ENCODE results near the gene UGP2.
"Not testable (repeated sequence)": the region's sequence is repeated elsewhere in the genome, so short reads cannot be mapped to it uniquely, and the experiment has no call there.

UGP2 gene

GRCh38 chr2:63845866-63846265 lies 4.2 kb downstream of the UGP2 start:
- ChIA-PET POLR2A (no interaction called here), CTCF (no interaction called here)
- TF ChIP-seq FOXA1 (IDR thresholded peaks at IDR 0.05) (no peak), PKNOX1 (IDR thresholded peaks at IDR 0.05) (no peak), SP1 (IDR thresholded peaks at IDR 0.05) (no peak), TARDBP (IDR thresholded peaks at IDR 0.05) (no peak)
- DNase-seq (ENCODE audit: extremely low spot score), result no peak

- no peak for TF ChIP-seq CTBP1 (IDR thresholded peaks at IDR 0.05; ENCODE audit: borderline replicate concordance)
- TF ChIP-seq ELF4 (IDR thresholded peaks at IDR 0.05), result no peak
- TF ChIP-seq ZNF384 (IDR thresholded peaks at IDR 0.05), result no peak
- no peak for TF ChIP-seq BHLHE40 (IDR thresholded peaks at IDR 0.05; ENCODE audit: borderline replicate concordance)
- no peak for TF ChIP-seq NFRKB (IDR thresholded peaks at IDR 0.05)
- no peak for TF ChIP-seq FOXK2 (IDR thresholded peaks at IDR 0.05)
- TF ChIP-seq PKNOX1 (IDR thresholded peaks at IDR 0.05), result no peak
- no peak for TF ChIP-seq FOXA1 (IDR thresholded peaks at IDR 0.05)
- no peak for TF ChIP-seq TARDBP (IDR thresholded peaks at IDR 0.05)
- no peak for TF ChIP-seq SP1 (IDR thresholded peaks at IDR 0.05)
- no peak for TF ChIP-seq SUZ12 (IDR thresholded peaks at IDR 0.05)
- no peak for TF ChIP-seq ARNT (IDR thresholded peaks at IDR 0.05)
- TF ChIP-seq LEF1 (IDR thresholded peaks at IDR 0.05; ENCODE audit: borderline replicate concordance), result no peak
- TF ChIP-seq HDGF (IDR thresholded peaks at IDR 0.05; ENCODE audit: borderline replicate concordance), result no peak
- no peak for TF ChIP-seq L3MBTL2 (conservative IDR thresholded peaks at IDR 0.05)
- TF ChIP-seq FOXM1 (IDR thresholded peaks at IDR 0.05; ENCODE audit: borderline replicate concordance), result no peak
- DNase-seq (ENCODE audit: extremely low spot score), result no peak
- CTCF ChIA-PET, result no interaction called here
- POLR2A ChIA-PET, result no interaction called here
These were observed 4.8 kb downstream of the UGP2 start for GRCh38 chr2:63846487-63846886.

- DNase-seq (ENCODE audit: extremely low spot score); POLR2A ChIA-PET; CTCF ChIA-PET: not testable (repeated sequence)
These were observed 5.9 kb downstream of the UGP2 start for GRCh38 chr2:63847571-63847970.

- TF ChIP-seq FOXK2 (IDR thresholded peaks at IDR 0.05) (no peak), TARDBP (IDR thresholded peaks at IDR 0.05) (no peak), LEF1 (IDR thresholded peaks at IDR 0.05; ENCODE audit: borderline replicate concordance) (no peak), FOXM1 (IDR thresholded peaks at IDR 0.05; ENCODE audit: borderline replicate concordance) (no peak), NFRKB (IDR thresholded peaks at IDR 0.05) (no peak), L3MBTL2 (conservative IDR thresholded peaks at IDR 0.05) (no peak), SUZ12 (IDR thresholded peaks at IDR 0.05) (no peak), FOXA1 (IDR thresholded peaks at IDR 0.05) (no peak), ARNT (IDR thresholded peaks at IDR 0.05) (no peak), PKNOX1 (IDR thresholded peaks at IDR 0.05) (no peak), BHLHE40 (IDR thresholded peaks at IDR 0.05; ENCODE audit: borderline replicate concordance) (no peak), CTBP1 (IDR thresholded peaks at IDR 0.05; ENCODE audit: borderline replicate concordance) (no peak), ZNF384 (IDR thresholded peaks at IDR 0.05) (no peak), ELF4 (IDR thresholded peaks at IDR 0.05) (no peak), HDGF (IDR thresholded peaks at IDR 0.05; ENCODE audit: borderline replicate concordance) (no peak), SP1 (IDR thresholded peaks at IDR 0.05) (no peak)
- ChIA-PET POLR2A (interaction anchor here (0.8 kb wide), 1 partner anchor 8 kb away, joined by 5 read pairs; the partner anchor contains the start of gene UGP2), CTCF (interaction anchor here (0.9 kb wide), 1 partner anchor 12 kb away, joined by 3 read pairs; no protein-coding TSS in a partner anchor)
These were observed 7.9 kb downstream of the UGP2 start for GRCh38 chr2:63849381-63850203.

GRCh38 chr2:63850204-63850571 lies 8.5 kb downstream of the UGP2 start:
- POLR2A ChIA-PET, result interaction anchor here (0.8 kb wide), 1 partner anchor 9 kb away, joined by 5 read pairs; the partner anchor contains the start of gene UGP2
- CTCF ChIA-PET, result no interaction called here

More at GRCh38 chr2:63849381-63850203, 7.9 kb downstream of the UGP2 start:
- DNase-seq (ENCODE audit: extremely low spot score), result no peak

More at GRCh38 chr2:63850204-63850571, 8.5 kb downstream of the UGP2 start:
- no peak for DNase-seq (ENCODE audit: extremely low spot score)
- no peak for TF ChIP-seq FOXM1 (IDR thresholded peaks at IDR 0.05; ENCODE audit: borderline replicate concordance)
- TF ChIP-seq HDGF (IDR thresholded peaks at IDR 0.05; ENCODE audit: borderline replicate concordance), result no peak
- TF ChIP-seq TARDBP (IDR thresholded peaks at IDR 0.05), result no peak
- TF ChIP-seq LEF1 (IDR thresholded peaks at IDR 0.05; ENCODE audit: borderline replicate concordance), result no peak
- TF ChIP-seq FOXK2 (IDR thresholded peaks at IDR 0.05), result no peak
- TF ChIP-seq ZNF384 (IDR thresholded peaks at IDR 0.05), result no peak
- TF ChIP-seq L3MBTL2 (conservative IDR thresholded peaks at IDR 0.05), result no peak
- TF ChIP-seq SUZ12 (IDR thresholded peaks at IDR 0.05), result no peak
- no peak for TF ChIP-seq SP1 (IDR thresholded peaks at IDR 0.05)
- no peak for TF ChIP-seq FOXA1 (IDR thresholded peaks at IDR 0.05)
- no peak for TF ChIP-seq ELF4 (IDR thresholded peaks at IDR 0.05)
- no peak for TF ChIP-seq BHLHE40 (IDR thresholded peaks at IDR 0.05; ENCODE audit: borderline replicate concordance)
- no peak for TF ChIP-seq ARNT (IDR thresholded peaks at IDR 0.05)
- TF ChIP-seq NFRKB (IDR thresholded peaks at IDR 0.05), result no peak
- TF ChIP-seq PKNOX1 (IDR thresholded peaks at IDR 0.05), result no peak
- TF ChIP-seq CTBP1 (IDR thresholded peaks at IDR 0.05; ENCODE audit: borderline replicate concordance), result no peak
